Measurements from ENCODE around the gene GABRB3.

GABRB3 gene

GRCh38 chr15:26521691-26522198, 251.1 kb downstream of the GABRB3 start:
- ChIA-PET POLR2A (no interaction called here), CTCF (no interaction called here)
- TF ChIP-seq BCL11A (tag by site-specific recombination; IDR thresholded peaks at IDR 0.05; ENCODE audit: low read depth) (no peak), ZIC2 (tag by site-specific recombination; IDR thresholded peaks at IDR 0.05) (no peak), EGR2 (tag by site-specific recombination; IDR thresholded peaks at IDR 0.05; ENCODE audit: low read depth) (no peak), ZNF138 (tag by site-specific recombination; IDR thresholded peaks at IDR 0.05; ENCODE audit: borderline replicate concordance) (no peak), ZNF132 (tag by site-specific recombination; IDR thresholded peaks at IDR 0.05; ENCODE audit: borderline replicate concordance) (no peak), GLIS2 (tag by site-specific recombination; IDR thresholded peaks at IDR 0.05) (no peak), ZNF280C (tag by site-specific recombination; IDR thresholded peaks at IDR 0.05) (no peak), ZNF23 (tag by site-specific recombination; IDR thresholded peaks at IDR 0.05; ENCODE audit: borderline replicate concordance) (no peak), SETDB1 (IDR thresholded peaks at IDR 0.05; ENCODE audit: insufficient read length, low read length) (no peak), ZBTB44 (tag by site-specific recombination; IDR thresholded peaks at IDR 0.05) (no peak), ZNF26 (tag by site-specific recombination; IDR thresholded peaks at IDR 0.05) (no peak), ZFP37 (tag by site-specific recombination; IDR thresholded peaks at IDR 0.05) (no peak), ZFP41 (tag by site-specific recombination; IDR thresholded peaks at IDR 0.05; ENCODE audit: borderline replicate concordance) (no peak), ZNF426 (tag by site-specific recombination; IDR thresholded peaks at IDR 0.05) (no peak), KLF8 (tag by site-specific recombination; IDR thresholded peaks at IDR 0.05) (no peak), ZNF624 (tag by site-specific recombination; IDR thresholded peaks at IDR 0.05) (no peak)
- TF ChIP-seq, protein P1, sequence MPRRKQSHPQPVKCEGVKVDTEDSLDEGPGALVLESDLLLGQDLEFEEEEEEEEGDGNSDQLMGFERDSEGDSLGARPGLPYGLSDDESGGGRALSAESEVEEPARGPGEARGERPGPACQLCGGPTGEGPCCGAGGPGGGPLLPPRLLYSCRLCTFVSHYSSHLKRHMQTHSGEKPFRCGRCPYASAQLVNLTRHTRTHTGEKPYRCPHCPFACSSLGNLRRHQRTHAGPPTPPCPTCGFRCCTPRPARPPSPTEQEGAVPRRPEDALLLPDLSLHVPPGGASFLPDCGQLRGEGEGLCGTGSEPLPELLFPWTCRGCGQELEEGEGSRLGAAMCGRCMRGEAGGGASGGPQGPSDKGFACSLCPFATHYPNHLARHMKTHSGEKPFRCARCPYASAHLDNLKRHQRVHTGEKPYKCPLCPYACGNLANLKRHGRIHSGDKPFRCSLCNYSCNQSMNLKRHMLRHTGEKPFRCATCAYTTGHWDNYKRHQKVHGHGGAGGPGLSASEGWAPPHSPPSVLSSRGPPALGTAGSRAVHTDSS (tag by site-specific recombination; IDR thresholded peaks at IDR 0.05), result no peak
- TF ChIP-seq, protein P2, sequence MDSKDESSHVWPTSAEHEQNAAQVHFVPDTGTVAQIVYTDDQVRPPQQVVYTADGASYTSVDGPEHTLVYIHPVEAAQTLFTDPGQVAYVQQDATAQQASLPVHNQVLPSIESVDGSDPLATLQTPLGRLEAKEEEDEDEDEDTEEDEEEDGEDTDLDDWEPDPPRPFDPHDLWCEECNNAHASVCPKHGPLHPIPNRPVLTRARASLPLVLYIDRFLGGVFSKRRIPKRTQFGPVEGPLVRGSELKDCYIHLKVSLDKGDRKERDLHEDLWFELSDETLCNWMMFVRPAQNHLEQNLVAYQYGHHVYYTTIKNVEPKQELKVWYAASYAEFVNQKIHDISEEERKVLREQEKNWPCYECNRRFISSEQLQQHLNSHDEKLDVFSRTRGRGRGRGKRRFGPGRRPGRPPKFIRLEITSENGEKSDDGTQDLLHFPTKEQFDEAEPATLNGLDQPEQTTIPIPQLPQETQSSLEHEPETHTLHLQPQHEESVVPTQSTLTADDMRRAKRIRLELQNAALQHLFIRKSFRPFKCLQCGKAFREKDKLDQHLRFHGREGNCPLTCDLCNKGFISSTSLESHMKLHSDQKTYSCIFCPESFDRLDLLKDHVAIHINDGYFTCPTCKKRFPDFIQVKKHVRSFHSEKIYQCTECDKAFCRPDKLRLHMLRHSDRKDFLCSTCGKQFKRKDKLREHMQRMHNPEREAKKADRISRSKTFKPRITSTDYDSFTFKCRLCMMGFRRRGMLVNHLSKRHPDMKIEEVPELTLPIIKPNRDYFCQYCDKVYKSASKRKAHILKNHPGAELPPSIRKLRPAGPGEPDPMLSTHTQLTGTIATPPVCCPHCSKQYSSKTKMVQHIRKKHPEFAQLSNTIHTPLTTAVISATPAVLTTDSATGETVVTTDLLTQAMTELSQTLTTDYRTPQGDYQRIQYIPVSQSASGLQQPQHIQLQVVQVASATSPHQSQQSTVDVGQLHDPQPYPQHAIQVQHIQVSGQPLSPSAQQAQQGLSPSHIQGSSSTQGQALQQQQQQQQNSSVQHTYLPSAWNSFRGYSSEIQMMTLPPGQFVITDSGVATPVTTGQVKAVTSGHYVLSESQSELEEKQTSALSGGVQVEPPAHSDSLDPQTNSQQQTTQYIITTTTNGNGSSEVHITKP (tag by site-specific recombination; IDR thresholded peaks at IDR 0.05), result no peak
- TF ChIP-seq, protein P3, sequence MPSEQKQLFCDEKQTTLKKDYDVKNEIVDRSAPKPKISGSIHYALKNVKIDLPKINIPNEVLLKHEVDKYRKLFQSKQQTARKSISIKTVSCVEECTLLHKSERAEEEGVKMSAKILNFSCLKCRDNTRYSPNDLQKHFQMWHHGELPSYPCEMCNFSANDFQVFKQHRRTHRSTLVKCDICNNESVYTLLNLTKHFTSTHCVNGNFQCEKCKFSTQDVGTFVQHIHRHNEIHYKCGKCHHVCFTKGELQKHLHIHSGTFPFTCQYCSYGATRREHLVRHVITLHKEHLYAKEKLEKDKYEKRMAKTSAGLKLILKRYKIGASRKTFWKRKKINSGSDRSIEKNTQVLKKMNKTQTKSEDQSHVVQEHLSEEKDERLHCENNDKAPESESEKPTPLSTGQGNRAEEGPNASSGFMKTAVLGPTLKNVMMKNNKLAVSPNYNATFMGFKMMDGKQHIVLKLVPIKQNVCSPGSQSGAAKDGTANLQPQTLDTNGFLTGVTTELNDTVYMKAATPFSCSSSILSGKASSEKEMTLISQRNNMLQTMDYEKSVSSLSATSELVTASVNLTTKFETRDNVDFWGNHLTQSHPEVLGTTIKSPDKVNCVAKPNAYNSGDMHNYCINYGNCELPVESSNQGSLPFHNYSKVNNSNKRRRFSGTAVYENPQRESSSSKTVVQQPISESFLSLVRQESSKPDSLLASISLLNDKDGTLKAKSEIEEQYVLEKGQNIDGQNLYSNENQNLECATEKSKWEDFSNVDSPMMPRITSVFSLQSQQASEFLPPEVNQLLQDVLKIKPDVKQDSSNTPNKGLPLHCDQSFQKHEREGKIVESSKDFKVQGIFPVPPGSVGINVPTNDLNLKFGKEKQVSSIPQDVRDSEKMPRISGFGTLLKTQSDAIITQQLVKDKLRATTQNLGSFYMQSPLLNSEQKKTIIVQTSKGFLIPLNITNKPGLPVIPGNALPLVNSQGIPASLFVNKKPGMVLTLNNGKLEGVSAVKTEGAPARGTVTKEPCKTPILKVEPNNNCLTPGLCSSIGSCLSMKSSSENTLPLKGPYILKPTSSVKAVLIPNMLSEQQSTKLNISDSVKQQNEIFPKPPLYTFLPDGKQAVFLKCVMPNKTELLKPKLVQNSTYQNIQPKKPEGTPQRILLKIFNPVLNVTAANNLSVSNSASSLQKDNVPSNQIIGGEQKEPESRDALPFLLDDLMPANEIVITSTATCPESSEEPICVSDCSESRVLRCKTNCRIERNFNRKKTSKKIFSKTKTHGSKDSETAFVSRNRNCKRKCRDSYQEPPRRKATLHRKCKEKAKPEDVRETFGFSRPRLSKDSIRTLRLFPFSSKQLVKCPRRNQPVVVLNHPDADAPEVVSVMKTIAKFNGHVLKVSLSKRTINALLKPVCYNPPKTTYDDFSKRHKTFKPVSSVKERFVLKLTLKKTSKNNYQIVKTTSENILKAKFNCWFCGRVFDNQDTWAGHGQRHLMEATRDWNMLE (tag by site-specific recombination; conservative IDR thresholded peaks at IDR 0.05; ENCODE audit: low read depth), result no peak
- no peak overlapping the region for H3K27ac ChIP-seq (ENCODE audit: extremely low read depth, low read depth, low read length)
- no peak overlapping the region for H3K4me3 ChIP-seq (ENCODE audit: low read depth, low read length)
- H3K9me3 ChIP-seq (ENCODE audit: control insufficient read depth, insufficient read depth, low read depth, low read length), result no peaks in the 10 kb centered on the region
- H3K36me3 ChIP-seq (ENCODE audit: control insufficient read depth in 2 of 2, insufficient read depth in 1 of 2, low read length in 2 of 2), result no peaks in the 10 kb centered on the region
- H3K4me1 ChIP-seq (ENCODE audit: control insufficient read depth, insufficient read depth, low read length), result no peaks in the 10 kb centered on the region

All from HEK293 (cell line).